ENCODE data around the gene CENPB. TPM values are rescaled to one million over a fixed set of nuclear protein-coding genes. Genes with fewer than 3 reads are reported as not detected.
A peak's percentile ranks its signal among the peaks of the same experiment; 100 is the strongest.
"Not testable (repeated sequence)": the region's sequence is repeated elsewhere in the genome, so short reads cannot be mapped to it uniquely, and the experiment has no call there.

The CENPB gene, protein sequence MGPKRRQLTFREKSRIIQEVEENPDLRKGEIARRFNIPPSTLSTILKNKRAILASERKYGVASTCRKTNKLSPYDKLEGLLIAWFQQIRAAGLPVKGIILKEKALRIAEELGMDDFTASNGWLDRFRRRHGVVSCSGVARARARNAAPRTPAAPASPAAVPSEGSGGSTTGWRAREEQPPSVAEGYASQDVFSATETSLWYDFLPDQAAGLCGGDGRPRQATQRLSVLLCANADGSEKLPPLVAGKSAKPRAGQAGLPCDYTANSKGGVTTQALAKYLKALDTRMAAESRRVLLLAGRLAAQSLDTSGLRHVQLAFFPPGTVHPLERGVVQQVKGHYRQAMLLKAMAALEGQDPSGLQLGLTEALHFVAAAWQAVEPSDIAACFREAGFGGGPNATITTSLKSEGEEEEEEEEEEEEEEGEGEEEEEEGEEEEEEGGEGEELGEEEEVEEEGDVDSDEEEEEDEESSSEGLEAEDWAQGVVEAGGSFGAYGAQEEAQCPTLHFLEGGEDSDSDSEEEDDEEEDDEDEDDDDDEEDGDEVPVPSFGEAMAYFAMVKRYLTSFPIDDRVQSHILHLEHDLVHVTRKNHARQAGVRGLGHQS
- 10 to 100 TPM; 49.1 to 77.1 TPM for total RNA-seq

DNA sequence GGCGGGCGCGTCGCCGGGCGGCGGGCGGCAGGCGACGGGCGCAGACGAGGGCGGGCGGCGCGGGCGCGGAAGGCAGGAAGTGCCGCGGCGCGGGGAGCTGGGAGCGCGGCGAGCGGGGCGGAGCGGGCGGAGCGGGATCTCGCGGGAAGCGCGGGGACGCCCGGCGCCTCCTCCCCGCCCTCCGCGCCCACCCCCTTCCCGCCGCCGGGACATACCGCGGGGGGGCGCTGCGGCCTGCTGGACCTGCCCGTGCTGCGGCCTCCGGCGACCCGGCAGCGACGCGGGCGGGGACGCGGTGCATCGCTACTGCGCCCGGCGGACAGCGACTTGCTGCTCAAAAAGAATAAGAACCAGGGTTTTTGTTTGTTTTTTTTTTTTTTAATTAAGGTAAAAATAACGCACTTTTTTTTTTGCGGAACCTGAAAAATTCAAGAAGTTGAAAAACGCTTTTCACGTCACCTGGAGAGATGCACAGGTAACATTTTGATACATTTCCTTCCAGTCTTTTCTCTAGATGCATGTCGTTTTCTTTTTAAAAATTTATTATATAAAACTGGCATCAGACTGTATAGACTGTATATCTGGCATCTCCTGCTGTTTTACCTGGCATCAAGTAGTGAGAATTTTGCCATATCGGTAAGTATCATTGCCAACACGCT lies at the start of gene CENPB:
CENPB (minus strand) TSS at position 76 of the 659 bp plus-strand sequence. CDS start 257 bp downstream, outside the sequence.
- H3K9me3 ChIP-seq, result no peaks in the 10 kb centered on the region
- TF ChIP-seq, protein P1, sequence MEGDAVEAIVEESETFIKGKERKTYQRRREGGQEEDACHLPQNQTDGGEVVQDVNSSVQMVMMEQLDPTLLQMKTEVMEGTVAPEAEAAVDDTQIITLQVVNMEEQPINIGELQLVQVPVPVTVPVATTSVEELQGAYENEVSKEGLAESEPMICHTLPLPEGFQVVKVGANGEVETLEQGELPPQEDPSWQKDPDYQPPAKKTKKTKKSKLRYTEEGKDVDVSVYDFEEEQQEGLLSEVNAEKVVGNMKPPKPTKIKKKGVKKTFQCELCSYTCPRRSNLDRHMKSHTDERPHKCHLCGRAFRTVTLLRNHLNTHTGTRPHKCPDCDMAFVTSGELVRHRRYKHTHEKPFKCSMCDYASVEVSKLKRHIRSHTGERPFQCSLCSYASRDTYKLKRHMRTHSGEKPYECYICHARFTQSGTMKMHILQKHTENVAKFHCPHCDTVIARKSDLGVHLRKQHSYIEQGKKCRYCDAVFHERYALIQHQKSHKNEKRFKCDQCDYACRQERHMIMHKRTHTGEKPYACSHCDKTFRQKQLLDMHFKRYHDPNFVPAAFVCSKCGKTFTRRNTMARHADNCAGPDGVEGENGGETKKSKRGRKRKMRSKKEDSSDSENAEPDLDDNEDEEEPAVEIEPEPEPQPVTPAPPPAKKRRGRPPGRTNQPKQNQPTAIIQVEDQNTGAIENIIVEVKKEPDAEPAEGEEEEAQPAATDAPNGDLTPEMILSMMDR (IDR thresholded peaks at IDR 0.05), result peak; percentile 88 to 93

DNA sequence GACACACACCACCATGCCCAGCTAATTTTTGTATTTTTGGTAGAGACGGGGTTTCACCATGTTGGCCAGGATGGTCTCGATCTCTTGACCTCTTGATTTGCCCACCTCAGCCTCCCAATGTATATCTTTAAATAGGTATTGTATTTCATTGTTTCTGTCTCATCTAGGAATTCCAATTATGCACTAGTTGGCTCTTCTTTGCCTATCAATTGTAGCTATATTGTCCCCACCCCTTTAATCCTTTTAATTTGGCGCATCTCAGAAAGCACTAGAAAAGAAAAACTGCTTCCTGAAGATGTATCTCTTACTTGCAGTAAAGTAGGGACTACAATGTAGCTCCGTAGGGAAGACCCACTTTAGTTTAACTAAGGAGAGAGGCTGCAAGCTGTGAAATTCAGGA lies 49.6 kb upstream of the CENPB start:
- DNase-seq (ENCODE audit: low spot score), result no peak
- Histone ChIP-seq H3K36me3 (no peaks in the 10 kb centered on the region), H3K4me3 (no peak overlapping the region)

More for the DNA sequence above, at the start of gene CENPB:
- Histone ChIP-seq H3K4me3 (peak within 1 kb of the TSS; percentile 45 to 64), H3K27ac (peak within 1 kb of the TSS; percentile 74 to 87), H3K27me3 (no peaks in the 10 kb centered on the region), H3K4me1 (peaks cover 0 to 36% of the 10 kb centered on the region in 2 donors), H3K36me3 (peaks cover 6% of the 10 kb centered on the region)
- peak; percentile 93 for DNase-seq (ENCODE audit: low spot score)

DNA sequence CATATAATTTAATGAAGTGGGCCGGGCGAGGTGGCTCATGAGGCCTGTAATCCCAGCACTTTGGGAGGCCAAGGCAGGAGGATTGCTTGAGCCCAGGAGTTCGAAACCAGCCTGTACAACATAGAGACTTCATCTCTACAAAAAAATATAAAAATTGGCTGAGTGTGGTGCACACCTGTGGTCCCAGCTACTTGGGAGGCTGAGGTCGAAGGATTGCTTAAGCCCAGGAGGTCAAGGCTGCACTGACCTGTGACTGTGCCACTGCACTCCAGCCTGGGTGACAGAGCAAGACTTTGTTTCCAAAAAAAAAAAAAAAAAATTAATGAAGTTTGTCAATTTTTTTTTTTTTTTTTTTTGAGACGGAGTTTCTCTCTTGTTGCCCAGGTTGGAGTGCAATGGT lies 43.4 kb upstream of the CENPB start:
- H3K4me3 ChIP-seq; H3K27ac ChIP-seq; H3K4me1 ChIP-seq; DNase-seq (ENCODE audit: low spot score); H3K9me3 ChIP-seq; H3K27me3 ChIP-seq; H3K36me3 ChIP-seq: not testable (repeated sequence)

More for the DNA sequence above, 49.6 kb upstream of the CENPB start:
- no peaks in the 10 kb centered on the region for H3K27me3 ChIP-seq
- no peak overlapping the region for H3K27ac ChIP-seq
- no peaks in the 10 kb centered on the region for H3K4me1 ChIP-seq
- no peaks in the 10 kb centered on the region for H3K9me3 ChIP-seq
- TF ChIP-seq, protein P1 (IDR thresholded peaks at IDR 0.05), result no peak

DNA sequence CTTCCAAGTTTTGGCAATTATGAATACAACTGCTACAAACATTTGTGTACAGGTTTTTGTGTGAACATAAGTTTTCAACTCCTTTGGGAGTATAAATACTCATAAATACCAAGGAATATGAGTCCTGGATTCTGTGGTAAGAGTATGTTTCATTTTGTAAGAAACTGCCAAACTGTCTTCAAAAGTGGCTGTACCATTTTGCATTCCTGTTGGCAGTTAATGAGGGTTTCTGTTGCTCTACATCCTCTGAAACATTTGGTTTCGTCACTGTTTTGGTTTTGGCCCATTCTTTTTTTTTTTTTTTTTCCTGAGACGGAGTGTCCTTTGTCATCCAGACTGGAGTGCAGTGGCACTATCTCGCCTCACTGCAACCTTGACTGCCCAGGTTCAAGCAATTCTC lies 42.3 kb upstream of the CENPB start:
- H3K36me3 ChIP-seq, result peaks cover 8% of the 10 kb centered on the region
- no peak for DNase-seq (ENCODE audit: low spot score)
- no peak overlapping the region for H3K4me3 ChIP-seq
- TF ChIP-seq, protein P1 (IDR thresholded peaks at IDR 0.05), result no peak
- no peak overlapping the region for H3K27ac ChIP-seq
- H3K4me1 ChIP-seq, result no peaks in the 10 kb centered on the region
- H3K9me3 ChIP-seq, result no peaks in the 10 kb centered on the region
- H3K27me3 ChIP-seq, result no peaks in the 10 kb centered on the region

DNA sequence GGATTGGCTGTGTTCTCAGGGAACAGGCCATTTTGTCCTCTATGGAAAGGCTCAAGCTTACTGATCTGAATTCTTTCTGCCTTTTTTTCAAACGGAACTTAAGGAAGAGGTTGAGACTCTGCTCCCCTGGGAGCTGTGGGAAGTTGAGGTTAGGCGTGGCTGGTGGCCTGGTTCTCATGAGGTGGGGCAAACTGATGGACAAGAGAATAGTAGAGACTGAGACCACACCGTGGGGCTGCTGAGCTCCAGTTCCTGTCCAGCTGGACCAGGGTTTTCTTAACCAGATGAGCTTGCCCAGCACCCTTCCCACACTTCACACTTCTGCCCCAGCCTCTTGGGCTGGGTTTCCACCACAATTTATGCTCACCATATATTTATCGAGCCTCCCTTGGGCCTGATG lies 39.9 kb upstream of the CENPB start:
- peaks cover 26% of the 10 kb centered on the region for H3K36me3 ChIP-seq
- DNase-seq (ENCODE audit: low spot score), result no peak
- no peak overlapping the region for H3K27ac ChIP-seq
- H3K4me1 ChIP-seq, result peaks cover 0 to 2% of the 10 kb centered on the region in 2 donors
- H3K9me3 ChIP-seq, result no peaks in the 10 kb centered on the region
- H3K27me3 ChIP-seq, result no peaks in the 10 kb centered on the region
- no peak overlapping the region for H3K4me3 ChIP-seq
- TF ChIP-seq, protein P1 (IDR thresholded peaks at IDR 0.05), result no peak

DNA sequence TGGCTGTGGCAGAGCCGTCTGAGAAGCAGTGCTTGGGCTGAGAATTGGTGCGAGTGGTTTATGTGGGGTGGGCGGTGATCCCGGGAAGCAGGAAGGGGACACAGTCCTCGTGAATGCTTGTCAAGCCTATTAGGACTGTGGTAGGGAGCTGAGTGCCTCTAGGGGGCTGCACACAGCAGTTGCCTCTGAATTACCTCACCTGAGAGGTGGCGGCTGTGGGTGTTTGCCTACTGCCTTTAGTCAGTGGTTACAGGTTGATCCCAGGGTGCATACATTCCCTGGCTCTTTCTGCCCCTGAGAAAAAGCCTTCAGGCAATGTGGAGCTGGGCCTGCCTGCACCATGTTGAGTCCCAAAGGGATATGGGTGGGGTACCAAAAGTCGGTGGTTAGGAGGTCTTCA lies 39.0 kb upstream of the CENPB start:
- DNase-seq (ENCODE audit: low spot score), result no peak
- Histone ChIP-seq H3K27me3 (no peaks in the 10 kb centered on the region), H3K4me1 (peaks cover 0 to 8% of the 10 kb centered on the region in 2 donors), H3K9me3 (no peaks in the 10 kb centered on the region), H3K4me3 (no peak overlapping the region), H3K27ac (no peak overlapping the region), H3K36me3 (peaks cover 26% of the 10 kb centered on the region)
- TF ChIP-seq, protein P1 (IDR thresholded peaks at IDR 0.05), result no peak

Data from right atrium auricular region (tissue), 2 donors.